Astrocyte (in vitro differentiated cells and primary cell): ENCODE measurements around the gene UROC1. TPM values are rescaled to one million over a fixed set of nuclear protein-coding genes. Genes with fewer than 3 reads are reported as not detected.

Source experiments
- DNase-seq: peaks from one replicate; pipeline ENCODE4 v3.0.0-alpha.2; 2010; ENCODE audit warnings: low read depth
- FAIRE-seq: peaks from 2 replicates; lab custom pipeline; 2011; peaks lifted over from hg19 to GRCh38; lab: Jason Lieb, UNC
- H2AFZ ChIP-seq: 2 replicates; pipeline ENCODE4 v1.6.0; 2012; ENCODE audit warnings: low read depth, low read length, inconsistent platforms
- H3K27ac ChIP-seq: 2 replicates; pipeline ENCODE4 v1.5.1; 2011; ENCODE audit warnings: low read depth, low read length, inconsistent platforms
- H3K27me3 ChIP-seq: 2 replicates; pipeline ENCODE4 v1.6.0; 2011; ENCODE audit warnings: low read length, inconsistent platforms; ENCODE audit not compliant: insufficient read depth
- H3K36me3 ChIP-seq: 2 replicates; pipeline ENCODE4 v1.5.1; 2011; ENCODE audit warnings: low read length, inconsistent platforms; ENCODE audit not compliant: insufficient read depth
- H3K4me1 ChIP-seq: 2 replicates; pipeline ENCODE4 v1.5.1; 2011; ENCODE audit warnings: low read length, inconsistent platforms; ENCODE audit not compliant: insufficient read depth
- H3K4me2 ChIP-seq: 2 replicates; pipeline ENCODE4 v1.6.0; 2012; ENCODE audit warnings: low read length, inconsistent platforms
- H3K4me3 ChIP-seq: 2 replicates; pipeline ENCODE4 v1.5.1; 2011; ENCODE audit warnings: low read depth, mild to moderate bottlenecking, low read length, inconsistent platforms; ENCODE audit not compliant: insufficient read depth
- H3K79me2 ChIP-seq: 2 replicates; pipeline ENCODE4 v1.6.0; 2012; ENCODE audit warnings: mild to moderate bottlenecking, low read length, inconsistent platforms; ENCODE audit not compliant: insufficient read depth
- H3K9ac ChIP-seq: 2 replicates; pipeline ENCODE4 v1.6.0; 2012; ENCODE audit warnings: mild to moderate bottlenecking, low read length, inconsistent platforms
- H3K9me3 ChIP-seq: 2 replicates; pipeline ENCODE4 v1.5.1; 2012; ENCODE audit warnings: low read depth, mild to moderate bottlenecking, low read length, inconsistent platforms; ENCODE audit not compliant: insufficient read depth
- H4K20me1 ChIP-seq: 2 replicates; pipeline ENCODE4 v1.6.0; 2012; ENCODE audit warnings: low read length, inconsistent platforms; ENCODE audit not compliant: insufficient read depth
- H3K27ac Mint-ChIP-seq: one replicate; pipeline ENCODE4 v1.8.0; 2021; ENCODE audit warnings: mild to moderate bottlenecking, mixed read lengths; ENCODE audit not compliant: unreplicated experiment
- H3K27me3 Mint-ChIP-seq: one replicate; pipeline ENCODE4 v1.8.0; 2021; ENCODE audit warnings: low read depth, mixed read lengths; ENCODE audit not compliant: unreplicated experiment
- H3K36me3 Mint-ChIP-seq: one replicate; pipeline ENCODE4 v1.8.0; 2021; ENCODE audit warnings: low read depth, mixed read lengths; ENCODE audit not compliant: unreplicated experiment
- H3K4me1 Mint-ChIP-seq: one replicate; pipeline ENCODE4 v1.8.0; 2021; ENCODE audit warnings: low read depth, mixed read lengths; ENCODE audit not compliant: unreplicated experiment
- H3K4me3 Mint-ChIP-seq: one replicate; pipeline ENCODE4 v1.8.0; 2021; ENCODE audit warnings: mild to moderate bottlenecking, moderate library complexity, mixed read lengths; ENCODE audit not compliant: unreplicated experiment
- H3K9me3 Mint-ChIP-seq: one replicate; pipeline ENCODE4 v1.8.0; 2021; ENCODE audit warnings: mild to moderate bottlenecking, mixed read lengths; ENCODE audit not compliant: unreplicated experiment
- CTCF ChIP-seq: IDR thresholded peaks from 2 replicates; pipeline ENCODE4 v1.5.1; 2011; ENCODE audit warnings: low read depth, mild to moderate bottlenecking, inconsistent platforms, low read length, moderate library complexity; ENCODE audit not compliant: insufficient read depth
- EZH2 ChIP-seq: IDR thresholded peaks from 2 replicates; pipeline ENCODE4 v1.6.1; 2012; ENCODE audit warnings: mild to moderate bottlenecking, low read length, inconsistent platforms; ENCODE audit not compliant: insufficient read depth
- total RNA-seq: library from RNA; stranded (reverse); gene quantifications from 2 replicates; pipeline ENCODE4 v1.2.1, GENCODE V29; 2021

The UROC1 gene
- total RNA-seq, 1 donor from 2014 or later, result not detected

DNA sequence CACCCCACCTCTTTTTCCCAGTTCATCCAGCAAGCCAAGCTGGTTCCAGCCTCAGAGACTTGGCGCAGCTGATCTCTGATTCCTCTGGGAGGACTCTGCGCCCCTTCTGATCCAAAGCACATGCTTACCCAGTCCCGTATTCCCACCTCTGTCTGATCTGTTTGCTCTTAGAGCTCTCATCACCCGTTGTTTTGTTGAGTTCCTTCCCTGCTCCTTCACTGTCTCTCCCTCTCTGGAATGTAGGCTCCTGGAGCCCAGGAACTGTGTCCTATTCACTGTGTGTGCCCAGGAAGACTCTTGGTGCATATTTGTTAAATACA, 40.6 kb downstream of the UROC1 start:
- H4K20me1 ChIP-seq, result peaks cover 30% of the 10 kb centered on the region
- H3K9me3 ChIP-seq, result no peaks in the 10 kb centered on the region
- Mint-ChIP-seq H3K36me3 (no peaks in the 10 kb centered on the region), H3K27ac (peak overlapping the region; percentile 59), H3K4me1 (peaks cover 26% of the 10 kb centered on the region), H3K27me3 (peaks cover 20% of the 10 kb centered on the region), H3K4me3 (peak overlapping the region; percentile 76), H3K9me3 (peaks cover 2% of the 10 kb centered on the region)
- FAIRE-seq (no peak), DNase-seq (no peak)
- no peak overlapping the region for H2AFZ ChIP-seq
- no peak overlapping the region for H3K9ac ChIP-seq
- peaks cover 30% of the 10 kb centered on the region for H3K79me2 ChIP-seq
- H3K36me3 ChIP-seq, result no peaks in the 10 kb centered on the region
- H3K27me3 ChIP-seq, result no peaks in the 10 kb centered on the region
- no peak overlapping the region for H3K4me2 ChIP-seq
- peaks cover 32% of the 10 kb centered on the region for H3K4me1 ChIP-seq
- H3K27ac ChIP-seq, result no peak overlapping the region
- TF ChIP-seq CTCF, result no peak
- no peak for TF ChIP-seq EZH2
- no peak overlapping the region for H3K4me3 ChIP-seq

- H3K9me3 Mint-ChIP-seq, result peaks cover 2% of the 10 kb centered on the region
- no peaks in the 10 kb centered on the region for H3K36me3 Mint-ChIP-seq
- peaks cover 26% of the 10 kb centered on the region for H3K4me1 Mint-ChIP-seq
- H3K27ac Mint-ChIP-seq, result no peak overlapping the region
- no peaks in the 10 kb centered on the region for H3K9me3 ChIP-seq
- peak overlapping the region; percentile 63 for H3K27ac ChIP-seq
- H3K4me3 ChIP-seq, result peak overlapping the region; percentile 84
- peaks cover 35% of the 10 kb centered on the region for H3K4me1 ChIP-seq
- no peak for TF ChIP-seq CTCF
- no peak for TF ChIP-seq EZH2
- peaks cover 15% of the 10 kb centered on the region for H3K27me3 Mint-ChIP-seq
- peak; percentile 16 for DNase-seq
- H3K4me2 ChIP-seq, result peak overlapping the region; percentile 98
- H3K27me3 ChIP-seq, result no peaks in the 10 kb centered on the region
- peak overlapping the region; percentile 87 for H3K9ac ChIP-seq
- peaks cover 4% of the 10 kb centered on the region for H3K36me3 ChIP-seq
- peak overlapping the region; percentile 77 for H3K4me3 Mint-ChIP-seq
- peaks cover 35% of the 10 kb centered on the region for H4K20me1 ChIP-seq
- no peak for FAIRE-seq
- H3K79me2 ChIP-seq, result peaks cover 36% of the 10 kb centered on the region
- H2AFZ ChIP-seq, result peak overlapping the region; percentile 99
Observed at GRCh38 chr3:126476166-126477060, 41.2 kb downstream of the UROC1 start.
